H9 (cell line): ENCODE measurements around the gene SLC39A7. TPM values are rescaled to one million over a fixed set of nuclear protein-coding genes. Genes with fewer than 3 reads are reported as not detected.
A peak's percentile ranks its signal among the peaks of the same experiment; 100 is the strongest.

ENCODE experiments used
- DNase-seq: peaks from one replicate; pipeline ENCODE4 v3.0.0-alpha.2; 2017
- H2AFZ ChIP-seq: one replicate; pipeline ENCODE4 v1.6.1; 2013; ENCODE audit warnings: mild to moderate bottlenecking, low read length, control low read depth, moderate library complexity
- H2AK5ac ChIP-seq: 2 replicates; pipeline ENCODE4 v1.6.1; 2013; ENCODE audit warnings: low read length, control low read depth, mixed read lengths; ENCODE audit not compliant: insufficient read length
- H2BK120ac ChIP-seq: one replicate; pipeline ENCODE4 v1.6.1; 2013; ENCODE audit warnings: low read depth, mild to moderate bottlenecking, low read length, control low read depth, inconsistent platforms; ENCODE audit not compliant: poor library complexity, severe bottlenecking
- H2BK12ac ChIP-seq: 2 replicates; pipeline ENCODE4 v1.6.1; 2013; ENCODE audit warnings: low read length, control low read depth, mixed read lengths, low read depth; ENCODE audit not compliant: insufficient read length
- H2BK15ac ChIP-seq: 2 replicates; pipeline ENCODE4 v1.6.1; 2013; ENCODE audit warnings: low read depth, low read length, control low read depth
- H2BK20ac ChIP-seq: one replicate; pipeline ENCODE4 v1.6.1; 2013; ENCODE audit warnings: low read depth, mild to moderate bottlenecking, low read length, control low read depth, inconsistent platforms; ENCODE audit not compliant: poor library complexity, severe bottlenecking
- H2BK5ac ChIP-seq: 2 replicates; pipeline ENCODE4 v1.6.1; 2013; ENCODE audit warnings: low read length, control low read depth, mixed read lengths; ENCODE audit not compliant: insufficient read length
- H3K14ac ChIP-seq: 2 replicates; pipeline ENCODE4 v1.6.1; 2013; ENCODE audit warnings: low read length, control low read depth; ENCODE audit not compliant: insufficient read depth
- H3K18ac ChIP-seq: 2 replicates; pipeline ENCODE4 v1.6.1; 2013; ENCODE audit warnings: low read depth, mild to moderate bottlenecking, mixed read lengths, low read length, control low read depth; ENCODE audit not compliant: insufficient read length
- H3K23ac ChIP-seq: 2 replicates; pipeline ENCODE4 v1.6.1; 2013; ENCODE audit warnings: low read length, control low read depth, mixed read lengths, low read depth; ENCODE audit not compliant: insufficient read length
- H3K23me2 ChIP-seq: 2 replicates; pipeline ENCODE4 v1.6.1; 2013; ENCODE audit warnings: low read depth, mild to moderate bottlenecking, mixed read lengths, low read length, control low read depth; ENCODE audit not compliant: insufficient read length, poor library complexity, severe bottlenecking
- H3K27ac ChIP-seq: 2 replicates; pipeline ENCODE4 v1.5.1; 2013; ENCODE audit warnings: low read length, control low read depth, mixed read lengths, low read depth; ENCODE audit not compliant: insufficient read length
- H3K27me3 ChIP-seq: 2 replicates; pipeline ENCODE4 v1.6.1; 2013; ENCODE audit warnings: low read length, control low read depth, inconsistent platforms; ENCODE audit not compliant: insufficient read depth
- H3K4ac ChIP-seq: 2 replicates; pipeline ENCODE4 v1.6.1; 2013; ENCODE audit warnings: low read depth, mild to moderate bottlenecking, control low read depth, inconsistent platforms, low read length, moderate library complexity
- H3K4me1 ChIP-seq: 2 replicates; pipeline ENCODE4 v1.6.1; 2013; ENCODE audit warnings: low read length, control low read depth, inconsistent platforms; ENCODE audit not compliant: insufficient read depth
- H3K4me2 ChIP-seq: 2 replicates; pipeline ENCODE4 v1.6.1; 2013; ENCODE audit warnings: low read length, control low read depth, mixed read lengths; ENCODE audit not compliant: insufficient read length, insufficient read depth
- H3K56ac ChIP-seq: 2 replicates; pipeline ENCODE4 v1.6.1; 2013; ENCODE audit warnings: low read depth, mild to moderate bottlenecking, mixed read lengths, low read length, control low read depth; ENCODE audit not compliant: insufficient read length
- H3K79me1 ChIP-seq: 2 replicates; pipeline ENCODE4 v1.6.1; 2013; ENCODE audit warnings: low read depth, mild to moderate bottlenecking, moderate library complexity, low read length, control low read depth, inconsistent platforms; ENCODE audit not compliant: insufficient read depth, poor library complexity, severe bottlenecking
- H3K79me2 ChIP-seq: 2 replicates; pipeline ENCODE4 v1.6.1; 2013; ENCODE audit warnings: low read length, control low read depth, inconsistent platforms; ENCODE audit not compliant: insufficient read depth
- H3K9ac ChIP-seq: 2 replicates; pipeline ENCODE4 v1.6.1; 2013; ENCODE audit warnings: low read length, control low read depth, mixed read lengths; ENCODE audit not compliant: insufficient read length; ENCODE audit errors: extremely low read depth
- H3K9me3 ChIP-seq: one replicate; pipeline ENCODE4 v1.6.1; 2013; ENCODE audit warnings: low read depth, low read length, inconsistent platforms; ENCODE audit not compliant: control insufficient read depth
- H3T11ph ChIP-seq: one replicate; pipeline ENCODE4 v1.6.1; 2013; ENCODE audit warnings: mild to moderate bottlenecking, low read length, control low read depth, inconsistent platforms
- H4K20me1 ChIP-seq: one replicate; pipeline ENCODE4 v1.6.1; 2013; ENCODE audit not compliant: control insufficient read depth, insufficient read length, insufficient read depth
- H4K5ac ChIP-seq: 2 replicates; pipeline ENCODE4 v1.6.1; 2013; ENCODE audit warnings: low read depth, mild to moderate bottlenecking, mixed read lengths, low read length, control low read depth; ENCODE audit not compliant: insufficient read length
- H4K8ac ChIP-seq: replicated peaks from 2 replicates; pipeline ENCODE4 v1.6.1; 2013; ENCODE audit warnings: low read length, control low read depth, mixed read lengths, low read depth; ENCODE audit not compliant: insufficient read length
- H4K91ac ChIP-seq: 2 replicates; pipeline ENCODE4 v1.6.1; 2013; ENCODE audit warnings: low read depth, mild to moderate bottlenecking, moderate library complexity, mixed read lengths, low read length, control low read depth; ENCODE audit not compliant: insufficient read length
- H3K27ac Mint-ChIP-seq, 3 experiments: 2 replicates in 2 of 3; 3 replicates in 1 of 3; pipeline ENCODE4 v1.8.0; 2020 to 2021; ENCODE audit warnings: mixed read lengths in 3 of 3, mild to moderate bottlenecking in 1 of 3, moderate library complexity in 1 of 3
- H3K27me3 Mint-ChIP-seq: 2 replicates; pipeline ENCODE4 v1.8.0; 2021; ENCODE audit warnings: low read depth, mild to moderate bottlenecking, moderate library complexity, mixed read lengths
- H3K36me3 Mint-ChIP-seq, 3 experiments: 2 replicates in 2 of 3; 3 replicates in 1 of 3; pipeline ENCODE4 v1.8.0; 2020 to 2021; ENCODE audit warnings: low read depth in 3 of 3, mixed read lengths in 3 of 3; ENCODE audit not compliant: insufficient read depth in 1 of 3
- H3K4me1 Mint-ChIP-seq, 2 experiments: 2 replicates each; pipeline ENCODE4 v1.8.0; 2020; ENCODE audit warnings: mixed read lengths in 2 of 2
- H3K4me3 Mint-ChIP-seq, 2 experiments: 2 replicates in 1 of 2; 3 replicates in 1 of 2; pipeline ENCODE4 v1.8.0; 2020 to 2021; ENCODE audit warnings: mild to moderate bottlenecking in 2 of 2, mixed read lengths in 2 of 2, moderate library complexity in 1 of 2
- H3K9me3 Mint-ChIP-seq, 2 experiments: 2 replicates in 1 of 2; 3 replicates in 1 of 2; pipeline ENCODE4 v1.8.0; 2020; ENCODE audit warnings: mild to moderate bottlenecking in 2 of 2, mixed read lengths in 2 of 2, moderate library complexity in 1 of 2
- CTCF ChIP-seq: fragments of 200-600 bp; sonication (generic); conservative IDR thresholded peaks from 3 replicates; pipeline ENCODE4 v1.8.0; 2021; ENCODE audit warnings: antibody characterized with exemption, mild to moderate bottlenecking
- whole genome bisulfite sequencing: extraction: QIAGEN DNeasy Blood & Tissue Kit; methylation state at CpG from one replicate; pipeline ENCODE4 v1.1.7; 2013; ENCODE audit warnings: missing lambda C conversion rate, low lambda C conversion rate, mixed read lengths; ENCODE audit not compliant: insufficient read length; ENCODE audit errors: extremely low coverage; 5-methylcytosine and 5-hydroxymethylcytosine counted together
- total RNA-seq: library from RNA; stranded (reverse); gene quantifications from 2 replicates; pipeline ENCODE4 v1.2.1, GENCODE V29; 2021

The SLC39A7 gene
- total RNA-seq, 1 experiment from 2014 or later: 107 TPM

- no peak overlapping the region for H3K14ac ChIP-seq
- no peak overlapping the region for H3K56ac ChIP-seq
- H3K36me3 Mint-ChIP-seq: peaks cover 25 to 34% (median 28%) of the 10 kb centered on the region in 3 experiments
- no CpG with 5 or more reads among the region's 6 CpGs for WGBS
- H2BK15ac ChIP-seq: no peak overlapping the region
- H4K91ac ChIP-seq: no peak overlapping the region
- no peak overlapping the region for H3K18ac ChIP-seq
- peaks cover 23% of the 10 kb centered on the region for H3K23me2 ChIP-seq
- no peaks in the 10 kb centered on the region for H4K20me1 ChIP-seq
- no peak for DNase-seq
- H2AK5ac ChIP-seq: no peak overlapping the region
- H3K27me3 ChIP-seq: peaks cover 23% of the 10 kb centered on the region; the same call in 1 of the 2 replicates
- H2BK120ac ChIP-seq: no peak overlapping the region
- no peaks in the 10 kb centered on the region; a peak in 1 of 5 replicates for H3K9me3 Mint-ChIP-seq
- no peak overlapping the region for H2BK5ac ChIP-seq
- no peak for TF ChIP-seq CTCF
- no peak overlapping the region for H3K27ac ChIP-seq
- H3K79me2 ChIP-seq: peaks cover 4% of the 10 kb centered on the region; the same call in 1 of the 2 replicates
- peak overlapping the region; percentile 96 to 99 for H3K4me3 Mint-ChIP-seq
- H3T11ph ChIP-seq: no peak overlapping the region
- H2BK12ac ChIP-seq: no peak overlapping the region
- H3K79me1 ChIP-seq: no peaks in the 10 kb centered on the region
- no peak overlapping the region for H4K5ac ChIP-seq
- no peak overlapping the region for H3K9ac ChIP-seq
- H3K27me3 Mint-ChIP-seq: peaks cover 29% of the 10 kb centered on the region
- H2AFZ ChIP-seq: no peak overlapping the region
- H3K4me1 ChIP-seq: peaks cover 15% of the 10 kb centered on the region; the same call in 1 of the 2 replicates
- H2BK20ac ChIP-seq: no peak overlapping the region
- no peak overlapping the region for H4K8ac ChIP-seq
- H3K27ac Mint-ChIP-seq: peak overlapping the region in 1 of 3 experiments; percentile 71; a peak in 1 of 7 replicates
- no peak overlapping the region for H3K4ac ChIP-seq
- H3K4me2 ChIP-seq: no peak overlapping the region
- H3K9me3 ChIP-seq: no peaks in the 10 kb centered on the region
- H3K23ac ChIP-seq: no peak overlapping the region
- peaks cover 47 to 60% of the 10 kb centered on the region in 2 experiments for H3K4me1 Mint-ChIP-seq
Measured at GRCh38 chr6:33202799-33203198, 2.1 kb downstream of the SLC39A7 start.
